Memory B cell (primary cell): ENCODE results near the gene SSMEM1.
"Not testable (repeated sequence)": the region's sequence is repeated elsewhere in the genome, so short reads cannot be mapped to it uniquely, and the experiment has no call there.

ENCODE experiments used
- ATAC-seq: fragments of 150-1000 bp; cut with Tn5 transposase; 2 replicates; pipeline ENCODE4 v1.10.0; 2021; ENCODE audit warnings: low read depth, mild to moderate bottlenecking, moderate library complexity
- DNase-seq, 2 donors: peaks; one replicate each; pipeline ENCODE4 v3.0.0; 2022; ENCODE audit warnings: low spot score in 2 of 2
- H3K27ac Mint-ChIP-seq: one replicate; pipeline ENCODE4 v1.8.0; 2022; ENCODE audit warnings: mild to moderate bottlenecking, moderate library complexity, mixed read lengths
- H3K27me3 Mint-ChIP-seq: one replicate; pipeline ENCODE4 v1.8.0; 2022; ENCODE audit warnings: mixed read lengths
- H3K36me3 Mint-ChIP-seq: one replicate; pipeline ENCODE4 v1.8.0; 2022; ENCODE audit warnings: mild to moderate bottlenecking, mixed read lengths
- H3K4me1 Mint-ChIP-seq: one replicate; pipeline ENCODE4 v1.8.0; 2022; ENCODE audit warnings: mixed read lengths
- H3K4me3 Mint-ChIP-seq: one replicate; pipeline ENCODE4 v1.8.0; 2022; ENCODE audit warnings: mild to moderate bottlenecking, moderate library complexity, mixed read lengths
- H3K9me3 Mint-ChIP-seq: one replicate; pipeline ENCODE4 v1.8.0; 2022; ENCODE audit warnings: mixed read lengths

The SSMEM1 gene, protein sequence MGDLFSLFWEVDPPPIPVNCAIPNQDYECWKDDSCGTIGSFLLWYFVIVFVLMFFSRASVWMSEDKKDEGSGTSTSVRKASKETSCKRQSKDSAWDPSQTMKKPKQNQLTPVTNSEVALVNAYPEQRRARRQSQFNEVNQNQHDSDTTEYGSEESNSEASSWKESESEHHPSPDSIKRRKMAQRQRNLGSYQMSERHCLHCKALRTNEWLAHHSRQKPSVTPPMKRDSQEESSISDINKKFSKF

DNA sequence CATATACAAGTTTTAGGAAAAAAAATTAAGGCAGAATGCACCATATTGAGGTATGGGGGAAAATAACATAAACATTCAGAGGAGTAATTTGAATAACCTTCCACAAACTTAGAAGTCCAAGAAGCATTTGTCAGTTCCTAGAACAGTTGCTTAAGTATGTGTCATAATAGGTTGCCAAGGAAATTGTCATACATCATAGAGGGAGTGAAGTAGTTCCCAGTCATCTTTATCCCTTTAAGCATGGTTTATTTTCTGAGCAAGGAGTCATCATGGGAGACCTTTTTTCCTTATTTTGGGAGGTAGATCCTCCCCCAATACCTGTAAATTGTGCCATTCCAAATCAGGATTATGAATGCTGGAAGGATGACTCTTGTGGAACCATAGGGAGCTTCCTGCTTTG, at the start of gene SSMEM1:
TSS of gene SSMEM1 (plus strand) at position 219 of the 400 bp plus-strand sequence. CDS start at position 270, 51 bp downstream.
- no peak for DNase-seq
- no peak for ATAC-seq
- no peaks in the 10 kb centered on the region for H3K9me3 Mint-ChIP-seq
- H3K4me3 Mint-ChIP-seq, result no peak within 1 kb of the TSS
- H3K36me3 Mint-ChIP-seq, result peaks cover 4% of the 10 kb centered on the region
- H3K4me1 Mint-ChIP-seq, result peaks cover 5% of the 10 kb centered on the region
- no peaks in the 10 kb centered on the region for H3K27me3 Mint-ChIP-seq
- H3K27ac Mint-ChIP-seq, result no peak within 1 kb of the TSS

DNA sequence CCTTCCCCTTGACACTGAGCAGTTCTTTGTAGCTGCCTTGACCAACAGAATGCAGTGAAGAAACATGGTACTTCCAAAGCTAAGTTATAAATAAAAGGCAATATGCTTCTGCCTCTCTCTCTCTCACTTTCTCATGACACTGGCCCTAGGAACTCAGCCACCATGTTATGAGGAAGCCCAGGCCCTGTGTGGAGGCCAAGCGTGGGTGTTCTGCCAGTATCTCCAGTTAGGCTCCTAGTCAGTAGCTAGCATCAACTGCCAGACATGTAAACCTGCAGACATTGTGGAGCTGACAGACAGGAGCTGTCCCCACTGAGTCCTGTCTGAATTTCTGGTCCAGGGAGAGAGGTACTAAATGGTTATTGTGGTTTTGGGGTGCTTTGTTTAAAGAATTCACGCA, 47.6 kb upstream of the SSMEM1 start:
- no peak overlapping the region for H3K4me3 Mint-ChIP-seq
- no peak for DNase-seq
- peaks cover 2% of the 10 kb centered on the region for H3K4me1 Mint-ChIP-seq
- ATAC-seq, result no peak
- H3K9me3 Mint-ChIP-seq, result no peaks in the 10 kb centered on the region
- H3K27me3 Mint-ChIP-seq, result no peaks in the 10 kb centered on the region
- peaks cover 48% of the 10 kb centered on the region for H3K36me3 Mint-ChIP-seq
- H3K27ac Mint-ChIP-seq, result no peak overlapping the region

DNA sequence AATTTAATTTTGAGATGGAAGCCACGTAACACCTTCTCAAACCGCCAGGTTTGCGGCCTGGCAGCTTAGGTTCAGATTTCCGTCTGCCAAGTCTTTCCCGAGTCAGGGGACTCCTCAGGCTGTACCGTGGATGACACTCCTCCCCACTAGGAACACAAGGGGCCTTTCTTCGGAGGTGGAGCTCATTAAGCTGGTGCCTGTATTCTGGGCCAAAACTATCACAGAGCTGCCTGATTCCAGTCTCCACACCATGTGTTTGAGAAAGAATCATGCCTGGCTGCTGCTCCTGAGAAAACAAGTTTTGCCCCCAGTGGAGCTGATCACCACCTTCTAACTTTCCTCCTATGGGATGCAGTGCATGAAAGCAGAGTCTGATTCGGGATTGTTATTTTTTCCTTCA, 47.2 kb upstream of the SSMEM1 start:
- DNase-seq (no peak), ATAC-seq (no peak)
- peaks cover 2% of the 10 kb centered on the region for H3K4me1 Mint-ChIP-seq
- H3K36me3 Mint-ChIP-seq, result peaks cover 47% of the 10 kb centered on the region
- H3K4me3 Mint-ChIP-seq, result no peak overlapping the region
- no peaks in the 10 kb centered on the region for H3K9me3 Mint-ChIP-seq
- no peak overlapping the region for H3K27ac Mint-ChIP-seq
- no peaks in the 10 kb centered on the region for H3K27me3 Mint-ChIP-seq

DNA sequence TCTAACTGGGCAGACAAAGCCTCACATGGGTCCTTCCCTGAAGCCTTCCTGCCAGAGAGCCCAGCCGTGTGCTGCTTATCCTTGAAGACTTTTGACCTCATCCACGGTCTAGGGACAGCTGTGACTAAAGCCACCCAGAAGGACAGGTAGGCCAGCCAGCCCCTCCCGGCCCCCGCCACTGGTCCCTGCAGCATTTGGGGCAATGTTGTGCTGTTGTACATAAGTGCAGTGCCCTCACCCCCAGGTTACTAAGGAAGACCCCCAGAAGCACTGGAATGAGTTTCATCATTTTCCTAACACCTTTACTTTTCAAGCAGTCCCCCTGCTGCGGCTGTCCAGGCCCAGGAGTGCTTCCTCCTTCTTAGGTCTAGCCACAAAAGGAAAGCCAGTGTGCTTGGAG, 45.5 kb upstream of the SSMEM1 start:
- H3K4me1 Mint-ChIP-seq, result peaks cover 2% of the 10 kb centered on the region
- no peak for DNase-seq
- H3K36me3 Mint-ChIP-seq, result peaks cover 46% of the 10 kb centered on the region
- H3K4me3 Mint-ChIP-seq, result no peak overlapping the region
- no peaks in the 10 kb centered on the region for H3K27me3 Mint-ChIP-seq
- no peaks in the 10 kb centered on the region for H3K9me3 Mint-ChIP-seq
- no peak for ATAC-seq
- no peak overlapping the region for H3K27ac Mint-ChIP-seq

DNA sequence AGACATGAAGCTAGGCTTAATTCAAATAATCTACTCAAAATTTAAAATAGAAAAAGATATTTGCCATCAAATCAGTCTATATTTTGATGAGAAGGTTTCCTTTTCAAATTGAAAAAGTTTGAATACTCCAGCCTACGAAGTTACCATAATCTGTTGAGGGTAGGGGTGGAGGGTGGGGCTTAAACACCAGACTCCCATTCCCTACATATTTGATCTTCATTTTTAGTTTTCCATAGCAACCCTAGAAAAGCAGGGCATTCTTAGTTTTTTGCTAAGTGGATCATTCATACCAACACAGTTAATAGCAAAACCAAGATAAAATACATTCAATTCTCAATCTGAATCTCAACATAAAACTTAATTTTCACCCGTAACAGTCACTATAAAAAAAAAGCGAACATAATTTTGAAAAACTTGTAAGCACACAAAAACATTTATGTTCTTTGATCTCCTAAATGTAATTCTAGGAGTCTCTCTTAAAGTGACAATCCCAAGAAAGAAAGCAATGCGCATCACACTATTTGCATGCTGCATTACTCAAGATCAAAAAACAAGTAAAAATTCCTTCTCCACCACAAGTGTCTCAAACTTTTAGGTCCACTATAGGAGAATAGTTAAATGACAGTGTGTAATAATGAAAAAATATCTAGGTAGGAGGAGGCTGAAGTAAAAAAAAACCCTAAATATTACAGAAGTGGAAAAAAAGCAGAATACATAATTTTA, 33.3 kb upstream of the SSMEM1 start:
- Mint-ChIP-seq H3K9me3 (no peaks in the 10 kb centered on the region), H3K36me3 (peaks cover 29% of the 10 kb centered on the region), H3K27ac (no peak overlapping the region), H3K4me3 (no peak overlapping the region), H3K27me3 (no peaks in the 10 kb centered on the region), H3K4me1 (no peaks in the 10 kb centered on the region)
- ATAC-seq (no peak), DNase-seq (no peak)

DNA sequence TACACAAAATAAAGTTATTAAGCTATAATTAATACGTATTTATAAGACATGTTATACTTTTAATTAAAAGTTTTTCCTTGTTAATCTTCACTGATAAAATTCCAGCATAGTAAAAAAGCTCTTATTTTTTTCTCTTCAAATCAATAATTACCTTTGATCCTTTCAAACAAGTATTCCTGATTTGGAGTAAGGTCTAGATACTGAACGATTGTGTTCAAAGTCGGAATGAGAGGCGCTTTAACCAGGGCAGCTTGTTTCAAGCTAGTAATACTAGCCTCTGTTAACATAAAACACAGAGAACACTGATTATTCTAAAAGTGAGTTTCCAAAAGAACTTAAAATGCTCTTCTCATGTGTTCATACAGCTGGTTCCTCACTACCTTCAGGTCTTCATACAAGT, 29.4 kb upstream of the SSMEM1 start:
- Mint-ChIP-seq H3K36me3 (peaks cover 30% of the 10 kb centered on the region), H3K27ac (no peak overlapping the region), H3K4me3 (no peak overlapping the region), H3K27me3 (no peaks in the 10 kb centered on the region), H3K4me1 (no peaks in the 10 kb centered on the region), H3K9me3 (no peaks in the 10 kb centered on the region)
- DNase-seq, result no peak
- ATAC-seq, result no peak

DNA sequence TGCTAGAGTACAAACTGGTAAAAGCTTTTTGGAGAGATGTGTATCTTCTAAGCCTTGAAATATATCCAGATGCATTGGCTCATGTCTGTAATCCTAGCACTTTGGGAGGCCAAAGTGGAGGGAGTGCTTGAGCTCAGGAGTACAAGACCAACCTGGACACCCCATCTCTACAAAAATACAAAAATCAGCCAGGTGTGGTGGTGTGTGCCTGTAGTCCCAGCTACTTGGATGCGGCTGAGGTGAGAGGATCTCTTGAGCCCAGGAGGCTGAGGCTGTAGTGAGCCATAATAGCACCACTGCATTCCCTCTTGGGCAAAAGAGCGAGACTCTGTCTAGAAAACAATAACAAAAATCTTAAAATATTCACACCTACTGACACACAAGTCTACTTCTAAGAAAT, 28.0 kb upstream of the SSMEM1 start:
- no peaks in the 10 kb centered on the region for H3K9me3 Mint-ChIP-seq
- no peak for ATAC-seq
- no peaks in the 10 kb centered on the region for H3K4me1 Mint-ChIP-seq
- no peak for DNase-seq
- H3K4me3 Mint-ChIP-seq, result no peak overlapping the region
- peaks cover 26% of the 10 kb centered on the region for H3K36me3 Mint-ChIP-seq
- H3K27ac Mint-ChIP-seq, result no peak overlapping the region
- no peaks in the 10 kb centered on the region for H3K27me3 Mint-ChIP-seq

DNA sequence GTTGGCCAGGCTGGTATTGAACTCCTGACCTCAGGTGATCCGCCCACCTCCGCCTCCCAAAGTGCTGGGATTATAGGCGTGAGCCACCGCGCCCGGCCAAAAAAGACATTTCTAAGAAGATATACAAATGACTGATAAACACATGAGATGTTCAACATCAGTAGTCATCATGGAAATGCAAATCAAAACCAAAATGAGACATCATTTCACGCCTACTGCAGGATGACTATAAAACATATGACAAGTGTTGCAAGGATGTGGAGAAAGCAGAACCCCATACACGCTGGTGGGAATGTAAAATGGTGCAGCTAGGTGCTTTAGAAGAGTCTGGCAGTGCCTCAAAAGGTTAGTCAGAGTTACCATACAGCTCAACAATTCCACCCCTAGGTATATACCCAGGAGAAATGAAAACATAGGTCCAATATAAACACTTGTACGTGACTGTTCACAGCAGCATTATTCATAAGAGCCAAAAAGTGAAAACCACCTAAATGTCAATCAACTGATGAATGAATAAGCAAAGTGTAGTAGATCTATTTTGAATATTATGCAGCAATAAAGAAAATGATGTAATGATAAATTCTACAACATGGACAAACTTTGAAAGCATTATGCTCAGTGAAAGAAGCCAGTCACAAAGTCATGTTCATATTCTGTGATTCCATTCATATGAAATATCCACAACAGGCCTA, 26.9 kb upstream of the SSMEM1 start:
- Mint-ChIP-seq H3K4me3 (no peak overlapping the region), H3K4me1 (no peaks in the 10 kb centered on the region), H3K27me3 (no peaks in the 10 kb centered on the region), H3K36me3 (peaks cover 25% of the 10 kb centered on the region), H3K9me3 (no peaks in the 10 kb centered on the region), H3K27ac (no peak overlapping the region)
- no peak for ATAC-seq
- DNase-seq, result no peak

DNA sequence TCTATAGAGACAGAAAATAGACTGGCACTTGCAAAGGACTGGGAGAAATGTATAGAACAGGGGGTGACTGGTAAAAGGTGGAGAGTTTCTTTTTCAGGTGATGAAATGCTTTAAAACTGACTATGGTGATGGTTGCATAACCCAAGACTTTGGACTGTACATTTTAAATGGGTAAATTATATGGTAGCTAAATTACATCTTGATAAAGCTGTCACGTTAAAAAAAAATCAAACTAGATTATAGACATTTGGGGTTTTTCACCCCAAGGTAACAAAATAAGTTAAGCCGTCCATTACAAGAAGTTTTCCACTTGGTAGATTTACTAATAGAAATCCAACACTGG, 26.4 kb upstream of the SSMEM1 start:
- Mint-ChIP-seq H3K36me3 (peaks cover 25% of the 10 kb centered on the region), H3K9me3 (no peaks in the 10 kb centered on the region), H3K27ac (no peak overlapping the region), H3K27me3 (no peaks in the 10 kb centered on the region), H3K4me3 (no peak overlapping the region), H3K4me1 (no peaks in the 10 kb centered on the region)
- DNase-seq (no peak), ATAC-seq (no peak)

DNA sequence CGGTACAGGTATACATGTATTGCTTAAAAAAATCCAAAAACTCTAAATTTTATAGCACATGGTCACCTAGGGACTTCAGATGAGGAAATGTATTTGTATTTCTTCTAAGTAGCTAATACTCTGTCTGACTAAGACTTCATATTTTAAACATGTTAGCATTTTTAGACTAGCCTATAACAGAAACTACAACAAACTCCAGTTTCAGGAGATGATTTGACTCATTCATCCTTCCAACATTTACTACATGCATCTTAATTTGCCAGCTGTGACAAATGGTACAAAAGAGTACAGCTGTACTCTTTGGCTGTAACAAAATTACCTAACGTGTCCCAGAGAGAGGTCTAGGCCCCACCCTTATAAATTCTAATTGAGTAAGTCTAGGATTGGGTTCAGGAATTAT, 24.7 kb upstream of the SSMEM1 start:
- H3K27me3 Mint-ChIP-seq, result no peaks in the 10 kb centered on the region
- H3K36me3 Mint-ChIP-seq, result peaks cover 22% of the 10 kb centered on the region
- H3K9me3 Mint-ChIP-seq, result no peaks in the 10 kb centered on the region
- H3K27ac Mint-ChIP-seq, result no peak overlapping the region
- H3K4me3 Mint-ChIP-seq, result no peak overlapping the region
- DNase-seq, result no peak
- no peaks in the 10 kb centered on the region for H3K4me1 Mint-ChIP-seq
- ATAC-seq, result no peak

DNA sequence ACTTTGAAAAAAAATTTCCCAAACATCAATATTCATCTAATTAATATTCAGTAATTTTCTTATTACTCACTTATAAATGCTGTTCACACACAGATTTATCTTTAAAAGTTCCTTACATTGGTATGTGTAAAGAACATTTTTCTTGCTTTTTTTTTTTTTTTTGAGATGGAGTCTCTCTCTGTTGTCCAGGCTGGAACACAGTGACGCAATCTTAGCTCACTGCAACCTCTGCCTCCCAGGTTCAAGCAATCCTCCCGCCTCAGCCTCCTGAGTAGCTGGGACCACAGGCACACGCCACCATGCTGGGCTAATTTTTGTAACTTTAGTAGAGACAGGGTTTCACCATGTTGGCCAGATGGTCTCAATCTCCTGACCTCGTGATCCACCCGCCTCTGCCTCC, 23.3 kb upstream of the SSMEM1 start:
- H3K36me3 Mint-ChIP-seq, result peaks cover 19% of the 10 kb centered on the region
- not testable (repeated sequence) for H3K27ac Mint-ChIP-seq, ATAC-seq, H3K9me3 Mint-ChIP-seq, DNase-seq, H3K4me1 Mint-ChIP-seq, H3K27me3 Mint-ChIP-seq, H3K4me3 Mint-ChIP-seq

DNA sequence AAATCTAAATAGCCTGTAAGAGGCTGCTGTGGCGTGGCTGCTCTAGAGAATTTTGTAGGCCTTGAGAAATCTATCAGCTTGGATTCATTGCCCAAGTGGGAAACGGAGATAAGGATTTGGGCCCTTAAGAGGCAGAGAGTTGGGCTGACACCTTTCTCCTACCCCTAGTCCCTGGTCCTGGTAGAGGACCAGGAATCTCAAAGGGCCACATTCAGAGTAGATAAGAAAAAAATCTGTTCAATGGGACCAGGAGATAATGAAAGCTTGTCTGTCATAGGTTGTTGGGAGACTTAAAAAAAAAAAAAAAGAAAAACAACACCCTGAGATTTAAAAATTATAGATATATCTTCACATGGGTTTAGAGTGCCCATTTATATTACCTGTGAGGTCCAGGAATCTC, 20.3 kb upstream of the SSMEM1 start:
- Mint-ChIP-seq H3K27me3 (no peaks in the 10 kb centered on the region), H3K36me3 (peaks cover 15% of the 10 kb centered on the region), H3K4me3 (no peak overlapping the region), H3K27ac (no peak overlapping the region), H3K9me3 (no peaks in the 10 kb centered on the region), H3K4me1 (no peaks in the 10 kb centered on the region)
- DNase-seq (no peak), ATAC-seq (no peak)

DNA sequence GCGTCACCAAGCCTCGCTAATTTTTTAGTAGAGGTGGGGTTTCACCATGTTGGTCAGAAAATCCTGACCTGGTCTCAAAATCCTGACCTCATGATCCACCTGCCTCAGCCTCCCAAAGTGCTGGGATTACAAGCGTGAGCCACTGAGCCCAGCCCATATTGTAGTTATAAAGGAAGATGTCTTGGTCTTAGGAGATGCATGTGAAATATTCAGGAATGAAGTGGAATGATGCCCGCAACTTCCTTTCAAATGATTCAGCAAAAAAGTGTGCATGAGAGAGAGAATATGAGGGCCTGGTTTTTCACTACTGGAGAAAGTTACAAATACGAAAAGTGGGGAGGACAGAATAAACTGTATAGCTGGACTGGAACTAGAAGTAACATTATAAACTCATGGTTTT, 18.3 kb upstream of the SSMEM1 start:
- DNase-seq, result no peak
- no peaks in the 10 kb centered on the region for H3K9me3 Mint-ChIP-seq
- H3K27me3 Mint-ChIP-seq, result no peaks in the 10 kb centered on the region
- peaks cover 20% of the 10 kb centered on the region for H3K36me3 Mint-ChIP-seq
- no peaks in the 10 kb centered on the region for H3K4me1 Mint-ChIP-seq
- H3K4me3 Mint-ChIP-seq, result no peak overlapping the region
- peak overlapping the region; percentile 49 for H3K27ac Mint-ChIP-seq
- no peak for ATAC-seq

DNA sequence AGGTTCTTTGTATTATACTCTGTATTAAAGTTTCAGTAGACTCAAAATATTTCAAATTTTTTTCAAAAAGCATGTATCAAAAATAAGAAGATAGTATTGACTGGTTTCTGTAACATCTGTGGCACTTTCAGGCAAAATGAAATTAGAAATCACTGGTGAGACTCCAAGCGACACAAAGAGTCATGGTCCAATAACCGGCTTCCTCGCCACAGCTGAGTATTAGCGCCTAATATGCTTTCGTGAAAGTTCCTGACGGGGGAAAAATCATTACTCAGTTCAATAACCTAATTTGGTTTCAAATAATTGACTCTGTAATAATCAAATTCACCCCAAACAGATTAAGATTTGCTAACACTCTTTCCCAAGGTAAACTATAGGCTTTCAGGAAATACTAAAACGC, 15.9 kb upstream of the SSMEM1 start:
- H3K4me3 Mint-ChIP-seq, result no peak overlapping the region

More for the DNA sequence above, 15.9 kb upstream of the SSMEM1 start:
- Mint-ChIP-seq H3K4me1 (no peaks in the 10 kb centered on the region), H3K27me3 (no peaks in the 10 kb centered on the region), H3K9me3 (no peaks in the 10 kb centered on the region), H3K36me3 (peaks cover 18% of the 10 kb centered on the region), H3K27ac (no peak overlapping the region)
- DNase-seq, result no peak
- ATAC-seq, result no peak
